HG02610 (cell line): ENCODE data around the gene DYNLRB1.
A peak's percentile ranks its signal among the peaks of the same experiment; 100 is the strongest.

ENCODE experiments used
- ATAC-seq: cut with Tn5 transposase; IDR thresholded peaks from one replicate; pipeline ENCODE4 v1.9.1; 2021; ENCODE audit warnings: mild to moderate bottlenecking, moderate library complexity; ENCODE audit not compliant: unreplicated experiment

DYNLRB1 gene

DNA sequence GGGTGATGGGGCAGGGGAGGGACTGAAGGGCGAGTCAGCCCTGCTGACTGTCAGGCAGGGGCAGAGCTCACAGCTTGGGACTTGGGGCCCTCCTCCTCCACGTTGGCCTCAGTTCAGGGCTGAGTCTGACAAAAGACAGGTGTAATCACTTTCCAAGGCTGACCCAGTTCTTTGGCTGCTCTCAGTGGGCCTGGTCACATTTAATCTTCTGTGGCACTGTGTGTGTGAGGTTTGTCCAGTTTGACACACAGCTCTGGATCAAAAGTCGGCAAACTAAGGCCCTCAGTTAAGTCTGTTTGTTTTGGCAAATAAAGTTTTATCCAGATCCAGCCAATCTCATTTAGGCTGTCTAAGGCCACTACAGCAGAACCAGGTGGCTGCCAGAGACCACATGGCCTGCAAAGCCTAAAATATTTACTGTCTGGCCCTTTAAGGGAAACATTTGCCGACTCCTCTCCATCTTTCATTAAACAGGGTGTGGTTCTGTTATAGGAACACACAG, 37.2 kb downstream of the DYNLRB1 start:
- no peak for ATAC-seq

DNA sequence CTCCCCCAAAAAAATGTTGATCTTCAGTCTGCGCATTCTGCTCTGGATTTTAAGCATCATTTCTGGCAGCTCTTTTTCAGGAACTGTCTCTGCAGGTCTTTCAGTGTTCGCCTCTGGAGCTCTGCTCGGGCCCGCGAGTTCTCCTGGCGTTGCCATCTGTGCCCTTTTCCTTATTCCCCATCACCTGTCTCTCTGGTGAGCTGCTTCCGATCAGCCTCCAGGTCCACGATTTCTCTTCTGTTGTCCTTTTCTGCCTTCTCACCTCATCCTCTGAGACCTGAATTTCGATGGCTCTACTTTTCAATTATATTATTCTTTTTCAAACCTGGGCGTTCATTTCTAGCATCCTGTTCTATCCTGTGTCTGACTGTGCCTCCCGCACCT, 41.7 kb downstream of the DYNLRB1 start:
- no peak for ATAC-seq

DNA sequence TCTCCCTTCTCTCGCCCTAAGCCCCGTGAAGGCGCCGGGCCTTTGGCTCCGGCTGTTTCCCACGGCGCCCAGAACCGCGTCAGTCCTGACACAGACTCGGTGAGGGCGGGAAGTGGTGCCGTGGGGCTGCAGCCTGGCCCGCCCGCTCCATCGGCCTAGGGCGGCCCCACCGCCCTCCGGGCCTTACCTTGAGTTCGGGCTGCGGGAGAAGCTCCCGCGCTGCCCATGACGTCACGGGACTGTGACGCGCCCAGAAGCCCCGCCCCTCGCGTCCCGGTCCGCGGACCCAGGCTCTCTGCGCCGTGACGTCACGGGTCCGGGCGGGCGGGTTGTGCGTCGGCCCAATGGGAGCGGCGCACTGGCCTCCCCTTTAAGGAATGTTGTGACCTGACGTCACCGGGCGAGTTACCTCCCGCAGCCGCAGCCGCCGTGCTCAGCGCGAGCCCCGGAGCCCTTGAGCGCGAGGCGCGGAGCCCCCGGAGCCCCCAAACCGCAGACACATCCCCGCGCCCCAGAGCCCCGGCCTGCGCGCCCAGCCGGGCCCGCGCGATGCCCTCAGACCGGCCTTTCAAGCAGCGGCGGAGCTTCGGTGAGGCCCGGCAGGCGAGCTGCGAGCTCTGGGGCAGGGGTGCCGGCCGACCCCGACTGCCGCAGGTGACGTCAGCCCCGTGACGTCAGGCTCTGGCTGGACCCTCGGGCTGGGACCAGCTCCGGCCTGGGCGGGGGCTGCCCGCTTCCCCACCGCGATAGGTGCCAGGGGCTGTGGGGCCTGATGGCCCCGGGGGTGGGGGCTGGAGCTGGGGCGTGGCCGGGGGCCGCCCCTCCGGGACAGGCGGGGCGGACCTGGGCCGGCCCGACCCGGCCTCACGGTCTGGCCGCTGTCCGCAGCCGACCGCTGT, 42.3 kb downstream of the DYNLRB1 start, which contains the start of gene MAP1LC3A:
Gene MAP1LC3A (plus strand): TSS at position 399 of the 899 bp plus-strand sequence. CDS start 151 bp downstream, at position 550.
- ATAC-seq: peak; percentile 68

DNA sequence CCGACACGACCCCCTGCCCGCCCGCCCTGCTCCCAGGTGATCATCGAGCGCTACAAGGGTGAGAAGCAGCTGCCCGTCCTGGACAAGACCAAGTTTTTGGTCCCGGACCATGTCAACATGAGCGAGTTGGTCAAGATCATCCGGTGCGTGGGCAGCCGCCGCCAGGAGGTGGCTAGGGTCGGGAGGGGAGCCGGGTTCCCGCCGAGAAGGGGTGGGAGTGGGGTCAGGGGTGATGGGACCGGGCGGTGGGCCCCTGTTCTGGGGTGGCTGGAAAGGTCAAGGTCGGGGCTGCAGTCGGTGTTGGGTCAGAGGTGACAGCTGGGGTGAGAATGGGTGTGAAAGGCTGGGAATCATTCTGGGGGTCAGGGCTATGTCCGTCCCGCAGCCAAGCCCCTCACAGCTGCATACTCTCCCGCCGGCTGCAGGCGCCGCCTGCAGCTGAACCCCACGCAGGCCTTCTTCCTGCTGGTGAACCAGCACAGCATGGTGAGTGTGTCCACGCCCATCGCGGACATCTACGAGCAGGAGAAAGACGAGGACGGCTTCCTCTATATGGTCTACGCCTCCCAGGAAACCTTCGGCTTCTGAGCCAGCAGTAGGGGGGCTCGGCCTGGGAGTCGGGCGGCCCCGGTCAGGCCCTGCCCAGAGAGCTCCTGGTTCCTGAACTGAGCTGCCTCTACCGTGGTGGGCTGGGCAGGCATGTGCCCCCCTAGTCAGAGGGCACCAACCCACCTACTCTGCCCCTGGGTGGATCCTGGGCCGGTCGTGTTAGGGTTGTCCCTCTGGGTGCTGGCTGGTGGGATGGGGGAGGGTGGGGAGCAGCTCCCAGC, 43.3 kb downstream of the DYNLRB1 start:
- no peak for ATAC-seq

DNA sequence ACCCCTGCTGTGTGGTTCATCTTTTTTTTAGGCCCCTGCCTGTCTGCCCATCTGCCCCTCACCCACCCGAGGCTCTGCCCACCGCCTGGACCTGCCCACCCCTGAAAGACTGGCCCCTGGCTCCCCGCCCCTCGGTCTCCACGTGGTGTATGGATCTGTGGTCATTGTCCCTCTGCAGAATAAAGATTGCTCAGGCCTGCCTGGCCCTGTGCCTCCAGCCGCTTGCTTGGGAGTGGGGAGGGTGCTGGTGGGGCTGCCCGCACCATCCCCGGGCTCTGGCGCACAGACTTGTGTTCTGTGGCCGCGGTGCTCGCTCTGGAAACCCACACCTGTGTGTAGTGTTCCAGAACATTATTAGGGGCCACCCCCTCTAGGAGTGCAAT, 43.9 kb downstream of the DYNLRB1 start:
- ATAC-seq: no peak

DNA sequence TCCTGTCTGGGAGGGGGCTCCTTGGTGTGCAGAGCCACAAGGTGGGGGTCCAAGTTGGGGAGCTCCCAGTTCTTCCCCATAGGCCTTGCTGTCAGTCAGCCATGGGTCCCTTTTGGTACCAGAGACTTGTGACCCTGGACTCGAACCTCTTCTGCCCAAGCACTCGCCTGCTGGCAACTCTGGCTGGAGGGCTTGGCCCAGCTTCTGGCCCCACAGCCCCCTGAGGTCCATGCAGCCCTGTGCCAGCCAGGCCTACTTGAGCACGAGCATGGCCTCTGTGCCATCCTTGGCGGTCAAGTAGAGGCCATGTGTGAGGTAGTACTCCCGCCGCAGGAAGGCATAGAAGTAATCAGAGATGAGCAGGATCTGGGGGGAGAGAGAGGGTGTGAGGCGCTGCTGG, 44.4 kb downstream of the DYNLRB1 start:
- no peak for ATAC-seq

DNA sequence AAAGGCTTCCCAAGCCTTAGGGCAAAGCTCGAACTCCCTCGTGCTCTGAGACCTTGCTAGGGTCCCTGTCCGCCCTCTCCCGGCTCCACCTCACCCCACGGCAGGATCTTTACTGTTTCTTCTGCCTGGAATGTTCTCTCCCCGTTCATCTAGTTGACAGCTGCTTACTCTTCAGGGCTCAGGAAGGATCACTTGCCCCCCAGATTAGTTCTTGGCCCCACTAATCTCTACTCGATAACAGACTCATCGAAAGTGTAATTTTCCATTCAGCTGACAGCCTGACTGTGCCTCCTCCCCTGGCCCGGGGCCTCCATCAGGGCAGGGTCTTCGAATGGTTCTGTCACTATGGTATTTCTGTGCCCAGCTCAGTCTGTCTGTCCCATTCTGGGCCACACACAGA, 45.4 kb downstream of the DYNLRB1 start:
- ATAC-seq: no peak

DNA sequence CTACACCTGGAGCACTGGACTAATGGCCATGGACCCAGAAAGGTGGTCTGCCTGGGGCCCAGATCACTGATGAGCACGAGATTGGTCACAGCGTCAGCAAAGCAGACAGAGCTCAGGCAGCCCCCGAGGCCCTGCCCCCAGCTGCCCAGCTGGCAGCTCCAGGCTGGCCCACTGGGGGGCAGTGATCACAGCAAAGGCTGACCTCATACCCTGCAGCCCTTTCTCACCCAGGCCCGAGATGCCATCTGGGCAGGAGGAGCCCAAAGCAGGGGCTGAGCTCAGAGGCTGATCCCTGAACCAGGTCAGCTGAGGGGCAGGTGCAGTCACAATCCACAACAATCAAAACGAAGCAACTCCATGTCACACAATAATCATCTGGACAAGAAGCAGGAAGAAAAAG, 46.4 kb downstream of the DYNLRB1 start:
- no peak for ATAC-seq

DNA sequence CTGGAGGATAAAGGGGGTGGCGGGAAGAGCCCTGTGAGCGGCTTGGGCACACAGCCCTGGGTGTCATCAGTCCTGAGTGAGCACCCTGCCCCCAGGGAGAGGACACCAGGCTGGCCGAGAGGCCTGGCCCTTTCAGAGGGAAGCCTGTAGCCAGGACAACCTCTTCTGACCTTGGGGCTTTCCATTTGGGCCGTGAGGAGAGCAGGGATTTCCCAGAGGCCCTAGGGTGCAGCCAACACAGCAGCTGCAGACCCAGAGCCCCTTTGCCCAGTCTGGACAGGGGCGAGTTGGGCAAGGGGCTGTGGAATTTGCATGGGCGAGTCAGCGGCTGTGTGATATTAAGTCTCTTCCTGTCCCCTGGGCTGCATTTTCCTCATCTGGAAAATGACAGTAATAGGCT, 48.6 kb downstream of the DYNLRB1 start:
- ATAC-seq: no peak

DNA sequence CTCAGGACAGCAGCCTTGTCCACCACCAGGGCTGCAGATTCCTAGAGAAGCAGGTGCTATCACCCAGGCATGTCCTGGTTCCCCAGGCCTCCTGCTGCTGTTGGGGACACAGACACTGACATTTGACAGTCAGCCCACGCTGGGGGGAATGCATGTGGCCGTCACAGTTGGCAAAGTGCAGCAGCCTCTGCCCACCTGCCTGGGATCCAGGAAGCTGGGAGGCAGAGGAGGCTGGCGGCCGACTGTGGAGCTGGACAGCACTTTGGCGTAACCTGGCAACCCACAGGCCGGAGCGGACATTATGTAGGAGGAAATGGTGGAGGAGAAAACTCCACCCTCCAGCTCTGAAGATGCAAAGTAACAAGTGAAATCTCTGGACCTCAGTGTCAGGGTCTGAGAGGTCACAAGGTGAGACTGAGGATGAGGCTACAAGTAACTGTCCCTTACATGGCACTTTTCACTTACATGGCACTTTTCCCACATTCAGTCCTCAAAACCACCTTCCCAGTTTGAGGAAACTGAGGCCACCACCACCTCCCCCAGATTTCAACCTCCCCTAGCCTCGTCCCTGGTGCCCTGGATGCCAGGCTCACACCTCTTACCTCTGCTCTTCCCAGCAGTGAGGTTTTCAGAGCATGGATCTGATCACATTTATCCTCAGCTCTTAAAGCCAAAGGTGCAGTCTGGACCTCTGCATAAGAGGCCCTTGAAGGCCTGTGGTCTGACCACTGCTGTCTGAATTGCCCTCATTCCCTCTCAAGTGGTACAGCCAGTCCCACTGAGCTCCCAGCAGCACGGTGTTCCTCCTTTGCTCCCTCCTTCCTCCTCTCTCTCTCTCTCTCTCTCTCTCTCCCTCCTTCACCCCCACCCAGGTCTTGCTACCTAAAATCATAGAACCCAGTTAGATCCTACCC, 51.0 kb downstream of the DYNLRB1 start:
- no peak for ATAC-seq

DNA sequence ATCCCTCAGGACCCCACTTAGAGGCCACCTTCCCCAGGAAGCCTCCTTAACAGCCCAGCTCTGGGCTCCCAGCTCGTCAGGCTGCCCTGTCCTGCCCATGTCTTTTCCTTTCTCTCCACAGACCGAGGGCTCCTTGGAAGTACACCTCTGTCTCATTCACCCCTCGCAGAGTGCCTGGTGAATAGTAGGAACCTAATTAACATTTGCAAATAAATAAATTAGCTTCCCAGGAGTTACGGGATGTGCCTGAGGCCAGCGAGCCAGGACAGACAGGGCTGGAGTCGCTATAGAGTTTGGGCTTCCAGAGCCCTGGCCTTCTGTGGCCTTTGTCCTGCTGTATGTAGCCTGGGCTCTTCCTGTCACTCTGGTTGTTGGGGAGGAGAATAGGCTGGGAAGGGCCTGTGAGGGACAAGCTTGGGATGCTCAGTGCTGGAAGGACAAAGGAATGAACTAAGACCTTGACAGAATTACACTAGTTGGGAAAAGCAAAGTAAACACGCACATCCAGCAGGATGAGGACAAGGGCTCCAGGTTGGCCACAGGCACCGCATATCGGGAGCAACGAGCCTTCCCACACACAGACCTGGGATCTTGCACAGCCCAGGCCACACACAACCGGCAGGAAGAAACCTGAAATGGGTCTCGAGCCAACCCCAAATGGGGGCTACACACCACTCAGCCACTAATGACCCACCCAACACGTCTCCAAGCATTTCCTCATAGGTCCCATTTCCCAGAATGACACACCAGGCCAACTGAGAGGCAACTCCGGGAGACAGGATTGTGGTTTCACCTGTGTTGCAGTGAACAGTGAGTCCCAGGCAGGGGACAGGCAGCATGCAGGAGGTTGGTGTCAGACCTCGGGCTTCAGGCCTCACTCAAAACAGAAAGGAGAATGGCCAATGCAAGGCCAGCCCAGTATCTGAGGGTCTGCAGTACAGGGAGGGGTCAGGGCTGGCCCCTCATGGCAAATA, 52.0 kb downstream of the DYNLRB1 start:
- ATAC-seq: no peak

DNA sequence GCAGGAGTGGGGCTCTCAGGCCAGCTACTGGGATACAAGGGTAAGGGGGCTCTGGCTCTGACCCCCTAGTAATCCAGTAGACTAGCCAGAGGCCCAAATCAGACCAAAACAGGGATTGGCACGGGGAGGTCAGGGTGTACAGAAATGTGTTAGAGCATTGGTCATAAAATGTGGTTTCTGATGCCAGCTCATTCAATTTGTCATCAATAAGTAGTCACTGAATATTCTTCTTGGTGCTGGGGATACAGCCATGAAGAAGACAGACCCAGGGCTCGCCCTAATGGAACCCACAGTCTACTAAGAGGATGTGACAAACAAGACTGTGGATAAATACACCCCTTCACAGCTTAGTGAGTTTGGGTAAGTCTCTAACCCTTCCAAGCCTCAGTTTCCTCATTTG, 53.4 kb downstream of the DYNLRB1 start:
- ATAC-seq: no peak

DNA sequence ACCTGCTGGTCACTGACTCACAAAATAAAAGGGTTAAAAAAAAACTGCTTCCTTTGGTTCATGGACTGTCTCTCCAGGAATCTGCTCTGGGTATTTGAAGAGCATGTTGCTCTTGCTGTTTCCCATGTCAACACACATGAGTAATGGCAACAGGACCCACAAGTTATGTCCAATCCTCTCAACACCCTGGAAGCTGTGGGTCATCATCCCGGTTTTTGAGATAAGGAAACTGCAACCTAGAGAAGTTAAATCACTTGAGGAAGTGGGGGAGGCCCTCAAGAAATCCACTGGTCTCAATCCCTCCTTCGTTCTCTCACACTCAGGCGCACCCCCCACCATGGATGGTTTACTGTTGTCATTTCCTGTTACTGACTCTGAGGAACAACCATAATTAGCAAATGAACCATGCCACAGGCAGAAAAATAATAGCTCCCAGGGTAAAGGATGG, 54.7 kb downstream of the DYNLRB1 start:
- ATAC-seq: no peak

DNA sequence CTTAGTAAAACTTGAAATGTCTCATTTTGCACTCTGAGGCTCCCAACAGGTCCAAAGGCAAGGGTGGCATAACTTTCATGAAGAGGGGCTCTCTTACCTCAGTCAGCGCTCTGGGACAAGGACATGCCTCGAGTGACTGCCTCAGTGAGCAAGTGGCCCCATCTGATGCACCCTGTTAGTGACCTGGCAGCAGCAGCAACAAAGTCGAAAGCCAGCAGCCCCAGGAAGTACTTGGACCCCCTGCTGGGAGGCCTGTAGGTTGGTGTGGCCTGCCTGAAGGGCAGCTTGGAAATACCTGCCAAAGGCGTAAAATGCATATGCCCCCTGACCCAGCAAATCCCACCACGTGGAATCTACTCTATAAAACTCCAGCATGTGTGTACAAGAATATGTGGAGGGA, 55.5 kb downstream of the DYNLRB1 start:
- no peak for ATAC-seq

DNA sequence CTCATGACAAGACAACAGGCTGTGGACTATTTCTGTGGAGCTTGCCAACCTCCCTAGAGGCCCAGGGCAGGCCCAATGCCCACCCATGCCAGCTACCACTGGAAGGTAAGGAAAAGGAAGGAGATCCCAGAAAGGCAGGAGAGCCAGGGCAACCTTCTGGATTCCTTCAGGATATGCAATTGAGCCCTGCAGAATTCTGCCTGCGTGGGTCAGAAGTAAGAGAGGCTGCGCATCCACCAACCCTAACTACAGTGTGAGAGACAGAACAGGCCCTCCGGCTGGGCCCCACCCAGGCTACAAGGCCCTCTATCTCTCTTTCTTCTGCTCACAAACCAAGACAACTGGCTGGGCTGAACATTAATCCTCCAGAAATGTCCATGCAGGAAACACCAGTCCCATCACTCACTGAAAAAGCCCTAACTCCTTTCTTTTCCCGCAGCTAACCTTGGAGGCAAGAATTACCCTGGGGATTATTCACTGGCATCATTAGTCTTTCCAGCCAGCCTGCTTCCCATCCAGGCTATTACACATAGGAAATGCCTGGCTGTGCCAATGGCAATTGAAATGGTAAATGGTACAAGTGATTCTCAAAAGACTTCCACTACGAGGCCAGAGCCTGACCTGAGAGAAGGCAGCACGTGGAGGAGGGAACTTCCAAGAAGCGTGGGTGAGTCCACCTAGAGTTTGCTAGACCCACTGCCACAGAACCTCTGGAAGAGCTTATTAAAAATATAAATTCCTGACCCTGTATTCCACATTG, 57.5 kb downstream of the DYNLRB1 start:
- no peak for ATAC-seq

DNA sequence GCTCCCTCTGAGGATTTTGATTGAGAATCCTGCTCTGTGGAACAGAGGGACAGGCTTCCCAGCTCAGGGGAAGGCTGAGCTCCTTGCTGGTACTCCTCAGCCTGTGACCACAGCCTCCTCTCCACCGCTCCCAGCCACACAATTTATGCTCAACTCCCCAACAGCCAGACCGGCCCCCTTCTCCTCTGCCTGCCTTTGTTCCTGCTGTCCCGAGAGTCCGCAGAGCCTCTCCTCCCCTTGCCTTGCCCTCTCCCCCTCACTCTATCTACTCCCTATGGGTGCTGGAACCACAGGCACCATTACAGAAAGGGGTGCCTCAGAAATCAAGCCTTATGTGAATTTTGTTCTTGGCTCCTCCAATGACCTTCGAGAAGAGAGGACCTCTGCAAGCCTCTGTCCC, 58.2 kb downstream of the DYNLRB1 start:
- ATAC-seq: no peak

DNA sequence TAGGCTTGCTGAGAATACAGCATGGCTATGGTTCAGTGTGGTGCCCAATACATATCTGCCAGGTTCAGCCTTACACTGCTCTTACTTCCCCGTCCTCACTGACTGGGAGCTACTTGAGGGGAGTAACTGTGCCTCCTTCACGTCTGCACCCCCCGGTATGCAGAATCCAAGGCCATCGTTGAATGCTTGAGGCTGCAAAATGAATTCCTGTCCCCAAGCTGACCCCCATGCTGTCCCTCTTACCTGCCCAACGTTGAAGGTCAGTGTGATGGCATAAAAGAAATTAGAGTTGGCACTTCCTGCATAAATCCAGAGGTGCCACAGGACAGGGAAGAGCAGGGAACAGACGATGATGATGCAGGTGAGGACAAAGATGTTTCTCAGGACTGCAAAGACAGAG, 58.6 kb downstream of the DYNLRB1 start:
- ATAC-seq: no peak

DNA sequence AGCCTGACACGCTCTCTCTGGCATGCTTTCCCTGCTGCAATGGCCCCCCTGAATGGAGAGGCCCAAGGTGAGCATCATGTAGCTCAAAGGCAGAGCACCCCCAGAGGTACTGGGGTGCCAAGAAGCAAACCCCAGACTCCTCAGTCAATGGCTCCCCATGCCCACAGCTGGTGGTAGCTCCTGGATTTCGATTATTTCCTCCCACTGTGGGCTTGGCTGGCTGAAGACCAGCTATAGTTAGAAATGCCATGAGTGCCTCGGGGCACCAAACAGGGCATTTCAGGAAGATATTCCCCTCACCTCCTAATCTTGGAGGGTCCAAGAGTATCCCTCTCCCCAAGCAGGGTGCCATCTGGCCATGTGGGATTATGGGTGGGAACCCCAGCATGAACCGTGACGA, 59.0 kb downstream of the DYNLRB1 start:
- ATAC-seq: no peak

DNA sequence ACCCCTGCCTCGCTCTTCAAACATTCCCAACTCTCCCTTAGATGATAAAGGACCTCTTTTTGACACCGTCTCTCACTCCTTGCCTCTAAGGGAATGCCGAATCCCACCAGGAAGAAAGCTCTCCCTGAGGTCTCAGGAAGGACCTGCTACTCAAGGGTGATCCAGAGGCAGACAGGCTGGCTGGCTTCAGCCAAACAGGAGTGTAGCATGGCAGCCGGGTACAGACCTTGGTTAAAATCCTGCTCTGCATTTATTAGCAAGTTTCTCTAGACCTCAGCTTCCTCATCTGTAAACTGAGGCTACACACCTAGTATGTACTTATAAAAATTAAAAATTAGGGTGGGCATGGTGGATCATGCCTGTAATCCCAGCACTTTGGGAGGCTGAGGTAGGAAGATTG, 59.5 kb downstream of the DYNLRB1 start:
- ATAC-seq: no peak
